DOHH2 (cell line): ENCODE data around the gene STK11.
A peak's percentile ranks its signal among the peaks of the same experiment; 100 is the strongest.

Source experiments
- H3F3A ChIP-seq: fragments of 200-600 bp; sonication (generic), shearing (Covaris generic); 2 replicates; pipeline ENCODE4 v1.6.0; 2016; ENCODE audit warnings: antibody characterized with exemption, mild to moderate bottlenecking; ENCODE audit not compliant: control insufficient read depth, insufficient read depth
- H3K27ac ChIP-seq: fragments of 200-600 bp; sonication (generic); 2 replicates; pipeline ENCODE4 v1.5.1; 2014; ENCODE audit warnings: low read depth, mild to moderate bottlenecking, low read length, moderate library complexity
- H3K27me3 ChIP-seq: fragments of 200-600 bp; sonication (generic); 2 replicates; pipeline ENCODE4 v1.6.1; 2014; ENCODE audit warnings: mild to moderate bottlenecking, low read length, mixed read lengths; ENCODE audit not compliant: control insufficient read depth
- H3K36me3 ChIP-seq: fragments of 200-600 bp; sonication (generic); 2 replicates; pipeline ENCODE4 v1.6.1; 2014; ENCODE audit warnings: mild to moderate bottlenecking, low read length, moderate library complexity, mixed read lengths; ENCODE audit not compliant: control insufficient read depth
- H3K4me1 ChIP-seq: fragments of 200-600 bp; sonication (generic); 2 replicates; pipeline ENCODE4 v1.6.1; 2014; ENCODE audit warnings: mild to moderate bottlenecking, low read length, mixed read lengths; ENCODE audit not compliant: control insufficient read depth
- H3K4me2 ChIP-seq: fragments of 200-600 bp; sonication (generic); 2 replicates; pipeline ENCODE4 v1.6.0; 2014; ENCODE audit warnings: mild to moderate bottlenecking, low read length, moderate library complexity
- H3K4me3 ChIP-seq: fragments of 200-600 bp; sonication (generic); 2 replicates; pipeline ENCODE4 v1.5.1; 2014; ENCODE audit warnings: mild to moderate bottlenecking, low read length, mixed read lengths
- H3K79me2 ChIP-seq: fragments of 200-600 bp; sonication (generic); 2 replicates; pipeline ENCODE4 v1.6.1; 2014; ENCODE audit warnings: mild to moderate bottlenecking, low read length, mixed read lengths; ENCODE audit not compliant: control insufficient read depth
- H3K9me2 ChIP-seq: fragments of 200-600 bp; sonication (generic); replicated peaks from 2 replicates; pipeline ENCODE4 v1.6.1; 2014; ENCODE audit warnings: mild to moderate bottlenecking, low read length, mixed read lengths; ENCODE audit not compliant: control insufficient read depth
- H3K9me3 ChIP-seq: fragments of 200-600 bp; sonication (generic); 2 replicates; pipeline ENCODE4 v1.6.1; 2014; ENCODE audit warnings: antibody characterized with exemption, low read length, mixed read lengths; ENCODE audit not compliant: control insufficient read depth, insufficient read depth
- H4K20me1 ChIP-seq: fragments of 200-600 bp; sonication (generic); 2 replicates; pipeline ENCODE4 v1.6.0; 2014; ENCODE audit warnings: low read depth, mild to moderate bottlenecking, antibody characterized with exemption, low read length, moderate library complexity; ENCODE audit not compliant: control insufficient read depth, insufficient read depth
- EZH2phosphoT487 ChIP-seq: fragments of 200-600 bp; sonication (generic); IDR thresholded peaks from 2 replicates; pipeline ENCODE4 v1.6.1; 2017; ENCODE audit warnings: borderline replicate concordance, mild to moderate bottlenecking, antibody characterized with exemption, low read length, moderate library complexity, mixed read lengths
- TF ChIP-seq, protein P1 (sequence below): fragments of 200-600 bp; sonication (generic); IDR thresholded peaks from one replicate; pipeline ENCODE4 v1.5.1; 2014; ENCODE audit warnings: antibody characterized with exemption, mild to moderate bottlenecking, low read depth, low read length; ENCODE audit not compliant: poor library complexity, severe bottlenecking

The STK11 gene

DNA sequence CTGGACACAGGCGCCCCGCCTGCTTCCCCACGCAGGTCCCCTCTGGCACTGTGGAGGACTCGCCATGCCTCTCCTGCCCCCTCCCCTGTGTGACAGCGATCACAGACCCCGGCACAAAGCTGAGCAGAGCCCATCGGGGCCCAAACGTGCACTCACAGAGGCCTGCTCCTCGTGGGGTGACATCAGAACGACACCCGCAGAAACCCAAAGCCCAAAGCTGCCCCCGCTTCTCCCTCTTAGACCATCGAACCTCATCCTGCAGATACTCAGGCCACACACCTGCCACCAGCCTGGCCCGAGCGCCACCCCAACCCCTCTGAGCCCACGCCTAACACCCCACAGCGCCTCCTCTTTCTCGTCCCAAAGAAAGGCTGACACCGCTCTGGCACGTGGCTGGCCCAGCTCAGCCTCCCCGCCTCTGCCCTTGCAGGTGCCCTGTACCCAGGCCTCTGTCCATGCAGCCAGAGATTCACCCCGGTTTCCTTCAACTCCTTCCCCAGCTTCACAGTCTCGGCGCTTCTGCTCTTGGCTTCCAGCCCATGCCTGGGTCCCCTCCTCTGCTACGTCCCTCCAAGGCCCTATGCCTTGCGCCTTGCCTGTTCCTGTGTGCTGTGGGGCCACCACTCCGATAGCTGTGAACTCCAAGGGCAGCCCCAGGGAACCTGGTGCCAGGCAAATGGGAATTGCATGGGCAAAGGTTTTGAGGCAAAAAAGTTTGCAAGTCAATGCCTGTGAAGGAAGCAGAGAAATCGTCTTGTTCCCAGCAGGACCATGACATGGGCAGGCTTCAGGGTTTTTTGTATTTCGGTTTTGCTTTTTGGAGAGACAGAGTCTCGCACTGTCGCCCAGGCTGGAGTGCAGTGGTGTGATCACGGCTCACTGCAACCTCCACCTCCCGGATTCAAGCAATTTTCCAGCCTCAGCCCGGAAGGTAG lies 33.1 kb downstream of the STK11 start:
- peak overlapping the region; percentile 20 for H3K4me3 ChIP-seq
- TF ChIP-seq, protein P1, sequence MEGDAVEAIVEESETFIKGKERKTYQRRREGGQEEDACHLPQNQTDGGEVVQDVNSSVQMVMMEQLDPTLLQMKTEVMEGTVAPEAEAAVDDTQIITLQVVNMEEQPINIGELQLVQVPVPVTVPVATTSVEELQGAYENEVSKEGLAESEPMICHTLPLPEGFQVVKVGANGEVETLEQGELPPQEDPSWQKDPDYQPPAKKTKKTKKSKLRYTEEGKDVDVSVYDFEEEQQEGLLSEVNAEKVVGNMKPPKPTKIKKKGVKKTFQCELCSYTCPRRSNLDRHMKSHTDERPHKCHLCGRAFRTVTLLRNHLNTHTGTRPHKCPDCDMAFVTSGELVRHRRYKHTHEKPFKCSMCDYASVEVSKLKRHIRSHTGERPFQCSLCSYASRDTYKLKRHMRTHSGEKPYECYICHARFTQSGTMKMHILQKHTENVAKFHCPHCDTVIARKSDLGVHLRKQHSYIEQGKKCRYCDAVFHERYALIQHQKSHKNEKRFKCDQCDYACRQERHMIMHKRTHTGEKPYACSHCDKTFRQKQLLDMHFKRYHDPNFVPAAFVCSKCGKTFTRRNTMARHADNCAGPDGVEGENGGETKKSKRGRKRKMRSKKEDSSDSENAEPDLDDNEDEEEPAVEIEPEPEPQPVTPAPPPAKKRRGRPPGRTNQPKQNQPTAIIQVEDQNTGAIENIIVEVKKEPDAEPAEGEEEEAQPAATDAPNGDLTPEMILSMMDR: no peak
- peak; percentile 50; the same call in 1 of the 2 replicates for TF ChIP-seq EZH2phosphoT487
- H4K20me1 ChIP-seq: no peaks in the 10 kb centered on the region
- peak overlapping the region; percentile 32 for H3K4me2 ChIP-seq
- peaks cover 10% of the 10 kb centered on the region for H3K36me3 ChIP-seq
- H3F3A ChIP-seq: peaks cover 19% of the 10 kb centered on the region
- H3K9me2 ChIP-seq: no peaks in the 10 kb centered on the region
- H3K27ac ChIP-seq: no peak overlapping the region
- H3K79me2 ChIP-seq: peaks cover 26% of the 10 kb centered on the region
- H3K27me3 ChIP-seq: peaks cover 35% of the 10 kb centered on the region
- H3K9me3 ChIP-seq: no peaks in the 10 kb centered on the region
- peaks cover 42% of the 10 kb centered on the region for H3K4me1 ChIP-seq

DNA sequence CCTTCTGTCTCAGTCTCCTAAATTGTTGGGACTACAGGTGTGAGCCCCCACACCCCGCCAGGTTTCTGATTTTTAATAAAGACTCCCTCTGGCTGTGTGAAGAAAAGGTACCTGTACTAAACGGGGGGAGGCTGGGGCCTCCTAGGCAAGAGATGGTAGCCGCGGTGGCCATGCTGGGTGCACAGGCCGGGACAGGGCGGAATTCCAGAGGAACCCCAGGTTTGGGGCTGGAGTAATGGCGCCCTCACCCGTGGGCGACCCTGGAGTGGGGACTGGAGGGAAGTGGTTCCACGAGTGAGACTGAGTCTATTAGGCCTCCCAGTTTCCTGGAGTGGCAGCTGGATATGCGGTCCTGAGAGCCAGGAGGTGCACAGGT lies 33.8 kb downstream of the STK11 start:
- Histone ChIP-seq H3K4me1 (peaks cover 49% of the 10 kb centered on the region), H4K20me1 (no peaks in the 10 kb centered on the region), H3K27ac (no peak overlapping the region), H3K4me2 (peak overlapping the region; percentile 99), H3K36me3 (peaks cover 16% of the 10 kb centered on the region), H3F3A (peaks cover 19% of the 10 kb centered on the region), H3K4me3 (peak overlapping the region; percentile 95; the same call in 1 of the 2 replicates), H3K79me2 (peaks cover 32% of the 10 kb centered on the region), H3K9me2 (no peaks in the 10 kb centered on the region), H3K27me3 (peaks cover 35% of the 10 kb centered on the region), H3K9me3 (no peaks in the 10 kb centered on the region)
- no peak for TF ChIP-seq EZH2phosphoT487
- TF ChIP-seq, protein P1: no peak

DNA sequence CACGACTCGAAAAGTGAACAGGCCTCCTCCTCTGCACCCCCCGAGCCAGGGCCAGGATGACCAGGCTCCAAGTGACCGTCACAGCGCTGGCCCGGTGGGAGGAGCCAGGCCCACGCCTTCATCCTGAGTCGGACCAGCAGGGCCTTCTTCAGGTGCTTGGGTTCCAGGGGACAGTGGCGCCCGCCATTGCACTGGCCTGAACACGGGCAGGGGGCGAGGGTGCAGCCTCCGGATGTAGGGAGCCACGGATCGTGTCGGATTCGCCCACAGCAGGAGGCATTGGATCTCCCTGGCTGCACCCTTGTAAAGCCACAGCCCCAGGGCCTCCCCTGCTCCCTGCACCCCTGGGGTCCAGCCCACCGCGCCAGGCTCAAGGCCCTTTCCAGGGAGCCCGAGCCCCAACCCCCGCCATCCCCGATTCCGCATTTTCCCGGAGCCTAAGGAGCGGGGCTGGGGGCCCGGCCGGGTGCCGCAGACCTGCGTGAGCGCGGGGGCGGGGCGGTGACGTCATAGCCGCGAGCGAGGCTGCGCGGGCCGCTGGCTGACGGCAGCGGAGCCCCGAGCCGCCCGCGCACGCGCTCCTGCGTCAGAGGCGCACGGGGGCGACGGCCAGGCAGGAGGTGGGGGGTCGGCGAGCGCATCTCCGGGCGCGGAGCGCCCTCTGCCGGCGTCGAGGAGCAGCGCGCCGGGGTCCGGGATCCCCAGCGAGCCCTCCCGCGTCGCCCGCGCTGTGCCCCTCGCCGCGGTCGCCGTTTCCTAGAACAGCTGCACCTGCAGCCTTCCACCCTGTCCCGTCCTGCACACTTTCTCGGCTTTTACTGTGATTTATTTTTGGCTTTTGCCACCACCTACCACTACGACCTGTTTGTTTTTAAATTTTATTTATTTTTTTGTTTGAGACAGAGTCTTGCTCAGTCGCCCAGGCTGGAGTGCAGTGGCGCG lies 34.5 kb downstream of the STK11 start:
- H3K4me1 ChIP-seq: peaks cover 55% of the 10 kb centered on the region

More for the DNA sequence above, 34.5 kb downstream of the STK11 start:
- Histone ChIP-seq H3K79me2 (peaks cover 38% of the 10 kb centered on the region), H3K36me3 (peaks cover 22% of the 10 kb centered on the region), H4K20me1 (no peaks in the 10 kb centered on the region), H3K27ac (0 out of 2 replicates have a peak overlapping the region, but pooled peaks have one; percentile 13), H3K27me3 (peaks cover 35% of the 10 kb centered on the region), H3F3A (peaks cover 19% of the 10 kb centered on the region), H3K9me2 (no peaks in the 10 kb centered on the region), H3K4me3 (peak overlapping the region; percentile 95), H3K4me2 (peak overlapping the region; percentile 99), H3K9me3 (no peaks in the 10 kb centered on the region)
- TF ChIP-seq, protein P1: peak; percentile 69
- no peak for TF ChIP-seq EZH2phosphoT487
